Measurements from ENCODE around the gene FBXO31.

Gene FBXO31

GRCh38 chr16:87334651-87335624, 48.6 kb downstream of the FBXO31 start:
- no peak overlapping the region for H3K4me3 ChIP-seq (ENCODE audit: control insufficient read depth in 1 of 7, extremely low read depth in 1 of 7, insufficient read depth in 4 of 7, low read depth in 2 of 7, low read length in 6 of 7)
- H3K4me1 ChIP-seq (ENCODE audit: control extremely low read depth in 1 of 4, control insufficient read depth in 4 of 4, insufficient read depth in 4 of 4, low read length in 3 of 4) = peaks cover 6 to 35% (median 26%) of the 10 kb centered on the region in 4 experiments
- H3K27ac ChIP-seq (ENCODE audit: insufficient read depth in 1 of 2, low read depth in 1 of 2, low read length in 2 of 2, poor library complexity in 1 of 2, severe bottlenecking in 2 of 2) = no peak overlapping the region
- WGBS (ENCODE audit: insufficient coverage) = 92% methylated on average over 25 of the region's 29 CpGs
- peaks cover 7 to 64% (median 38%) of the 10 kb centered on the region in 4 experiments for H3K36me3 ChIP-seq (ENCODE audit: control insufficient read depth in 4 of 4, insufficient read depth in 4 of 4, low read length in 3 of 4)
- no peaks in the 10 kb centered on the region for H3K27me3 ChIP-seq (replicated peaks in 2 of 5; ENCODE audit: control insufficient read depth in 4 of 5, insufficient read depth in 5 of 5, low read length in 4 of 5)
- ChIA-PET CTCF (interaction anchor here (1.2 to 2.2 kb wide), 2 partner anchors 10 to 59 kb away, joined by 7 to 8 read pairs; no protein-coding TSS in a partner anchor), POLR2A (no interaction called here)
- H3K9me3 ChIP-seq (ENCODE audit: control extremely low read depth in 1 of 5, control insufficient read depth in 4 of 5, insufficient read depth in 2 of 5, low read depth in 1 of 5, low read length in 4 of 5) = no peaks in the 10 kb centered on the region
- DNase-seq = no peak

DNA sequence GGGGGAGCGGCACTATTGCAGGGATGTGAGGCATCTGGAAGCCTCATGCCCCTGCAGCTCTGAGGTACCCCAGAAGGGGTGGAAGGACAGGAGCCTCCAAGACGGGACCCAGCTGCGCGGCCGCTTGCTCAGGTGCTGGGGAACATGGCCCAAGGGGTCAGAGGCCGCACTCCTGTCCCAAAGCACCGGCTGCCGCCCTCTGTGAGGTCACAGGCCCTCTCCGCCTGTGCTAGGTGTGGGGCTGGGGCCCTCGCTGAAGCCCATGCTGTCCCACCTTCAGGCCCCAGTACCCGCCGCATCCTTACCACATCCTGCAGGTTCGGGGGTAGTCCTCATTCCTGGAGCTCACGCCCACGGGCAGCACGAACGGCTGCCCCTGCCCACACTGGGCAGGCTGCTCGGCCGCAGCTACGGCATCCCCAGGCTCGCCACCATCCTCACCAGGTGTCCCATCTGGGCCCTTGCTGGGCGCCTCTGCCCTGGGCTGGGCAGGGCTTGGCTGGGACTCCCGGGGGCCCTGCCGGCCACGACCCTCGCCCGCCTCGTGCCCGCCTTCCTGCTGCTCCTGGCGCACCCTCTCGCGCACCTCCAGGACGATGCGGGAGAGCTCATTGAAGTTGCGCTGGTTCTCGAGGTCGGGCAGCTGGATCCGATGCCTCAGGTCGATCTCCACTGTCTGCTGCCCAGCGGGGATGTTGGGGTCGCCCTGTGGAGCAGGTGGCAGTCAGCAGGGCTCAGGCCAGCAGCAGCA, 49.8 kb downstream of the FBXO31 start:
- ChIA-PET CTCF (interaction anchor here (3.1 kb wide), 1 partner anchor 9 kb away, joined by 11 read pairs; no protein-coding TSS in a partner anchor), POLR2A (no interaction called here)
- H3K4me3 ChIP-seq (ENCODE audit: control insufficient read depth in 1 of 7, extremely low read depth in 1 of 7, insufficient read depth in 4 of 7, low read depth in 2 of 7, low read length in 6 of 7) = no peak overlapping the region
- 96% methylated on average over 40 of the region's 41 CpGs for WGBS (ENCODE audit: insufficient coverage)
- DNase-seq = no peak
- H3K9me3 ChIP-seq (ENCODE audit: control extremely low read depth in 1 of 5, control insufficient read depth in 4 of 5, insufficient read depth in 2 of 5, low read depth in 1 of 5, low read length in 4 of 5) = no peaks in the 10 kb centered on the region
- no peak overlapping the region for H3K27ac ChIP-seq (ENCODE audit: insufficient read depth in 1 of 2, low read depth in 1 of 2, low read length in 2 of 2, poor library complexity in 1 of 2, severe bottlenecking in 2 of 2)
- H3K36me3 ChIP-seq (ENCODE audit: control insufficient read depth in 4 of 4, insufficient read depth in 4 of 4, low read length in 3 of 4) = peaks cover 3 to 67% (median 43%) of the 10 kb centered on the region in 4 experiments
- peaks cover 6 to 35% (median 26%) of the 10 kb centered on the region in 4 experiments for H3K4me1 ChIP-seq (ENCODE audit: control extremely low read depth in 1 of 4, control insufficient read depth in 4 of 4, insufficient read depth in 4 of 4, low read length in 3 of 4)
- H3K27me3 ChIP-seq (replicated peaks in 2 of 5; ENCODE audit: control insufficient read depth in 4 of 5, insufficient read depth in 5 of 5, low read length in 4 of 5) = no peaks in the 10 kb centered on the region

- no peaks in the 10 kb centered on the region for H3K27me3 ChIP-seq (replicated peaks in 2 of 5; ENCODE audit: control insufficient read depth in 4 of 5, insufficient read depth in 5 of 5, low read length in 4 of 5)
- H3K27ac ChIP-seq (ENCODE audit: insufficient read depth in 1 of 2, low read depth in 1 of 2, low read length in 2 of 2, poor library complexity in 1 of 2, severe bottlenecking in 2 of 2) = no peak overlapping the region
- ChIA-PET CTCF (interaction anchor here (1.2 to 3.1 kb wide), 4 partner anchors 9 to 61 kb away, joined by 3 to 11 read pairs (median 4); no protein-coding TSS in a partner anchor), POLR2A (no interaction called here)
- H3K4me3 ChIP-seq (ENCODE audit: control insufficient read depth in 1 of 7, extremely low read depth in 1 of 7, insufficient read depth in 4 of 7, low read depth in 2 of 7, low read length in 6 of 7) = no peak overlapping the region
- H3K4me1 ChIP-seq (ENCODE audit: control extremely low read depth in 1 of 4, control insufficient read depth in 4 of 4, insufficient read depth in 4 of 4, low read length in 3 of 4) = peaks cover 6 to 33% (median 24%) of the 10 kb centered on the region in 4 experiments
- H3K9me3 ChIP-seq (ENCODE audit: control extremely low read depth in 1 of 5, control insufficient read depth in 4 of 5, insufficient read depth in 2 of 5, low read depth in 1 of 5, low read length in 4 of 5) = no peaks in the 10 kb centered on the region
- H3K36me3 ChIP-seq (ENCODE audit: control insufficient read depth in 4 of 4, insufficient read depth in 4 of 4, low read length in 3 of 4) = peaks cover 3 to 70% (median 44%) of the 10 kb centered on the region in 4 experiments
- no peak for DNase-seq
- 94% methylated on average over 13 of the region's 15 CpGs for WGBS (ENCODE audit: insufficient coverage)
Observed at GRCh38 chr16:87333101-87333500, 50.5 kb downstream of the FBXO31 start.

- ChIA-PET POLR2A (no interaction called here), CTCF (interaction anchor here (1.2 to 3.1 kb wide), 4 partner anchors 8 to 62 kb away, joined by 3 to 11 read pairs (median 4); no protein-coding TSS in a partner anchor)
- Histone ChIP-seq H3K9me3 (ENCODE audit: control extremely low read depth in 1 of 5, control insufficient read depth in 4 of 5, insufficient read depth in 2 of 5, low read depth in 1 of 5, low read length in 4 of 5) (no peaks in the 10 kb centered on the region), H3K27me3 (replicated peaks in 2 of 5; ENCODE audit: control insufficient read depth in 4 of 5, insufficient read depth in 5 of 5, low read length in 4 of 5) (no peaks in the 10 kb centered on the region), H3K4me1 (ENCODE audit: control extremely low read depth in 1 of 4, control insufficient read depth in 4 of 4, insufficient read depth in 4 of 4, low read length in 3 of 4) (peaks cover 0 to 24% (median 17%) of the 10 kb centered on the region in 4 experiments), H3K27ac (ENCODE audit: insufficient read depth in 1 of 2, low read depth in 1 of 2, low read length in 2 of 2, poor library complexity in 1 of 2, severe bottlenecking in 2 of 2) (no peak overlapping the region), H3K36me3 (ENCODE audit: control insufficient read depth in 4 of 4, insufficient read depth in 4 of 4, low read length in 3 of 4) (peaks cover 3 to 69% (median 44%) of the 10 kb centered on the region in 4 experiments), H3K4me3 (ENCODE audit: control insufficient read depth in 1 of 7, extremely low read depth in 1 of 7, insufficient read depth in 4 of 7, low read depth in 2 of 7, low read length in 6 of 7) (no peak overlapping the region)
- DNase-seq = no peak
- WGBS (ENCODE audit: insufficient coverage) = 96% methylated on average over 6 of the region's 10 CpGs
Observed at GRCh38 chr16:87332150-87332549, 51.4 kb downstream of the FBXO31 start.

DNA sequence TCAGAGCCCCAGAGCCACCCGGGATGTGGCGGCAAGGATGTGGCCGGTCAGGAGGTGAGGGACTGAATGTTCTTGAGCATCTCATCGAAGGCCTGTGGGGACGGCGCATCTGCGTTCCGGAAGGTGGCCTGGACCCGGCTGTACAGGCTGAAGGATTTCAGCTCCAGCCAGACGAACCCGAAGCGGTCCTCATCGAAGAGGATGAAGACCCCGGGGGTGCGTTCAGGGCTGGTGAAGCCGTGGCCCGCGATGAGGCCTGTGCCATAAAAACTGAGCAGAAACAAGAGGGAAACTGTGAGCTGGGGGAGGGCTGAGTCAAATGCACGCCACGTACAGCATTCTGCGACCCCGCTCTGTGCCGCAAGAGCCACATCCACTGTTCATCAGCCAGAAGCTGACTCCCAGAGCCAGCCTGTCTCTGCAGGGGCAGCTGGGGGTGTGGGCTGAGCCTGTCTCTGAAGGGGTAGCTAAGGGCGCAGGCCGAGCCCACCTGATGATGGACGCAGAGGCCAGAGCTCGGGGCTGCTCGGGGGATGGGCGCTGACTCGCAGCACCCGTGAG, 52.3 kb downstream of the FBXO31 start:
- Histone ChIP-seq H3K4me3 (ENCODE audit: control insufficient read depth in 1 of 7, extremely low read depth in 1 of 7, insufficient read depth in 4 of 7, low read depth in 2 of 7, low read length in 6 of 7) (no peak overlapping the region), H3K27me3 (replicated peaks in 2 of 5; ENCODE audit: control insufficient read depth in 4 of 5, insufficient read depth in 5 of 5, low read length in 4 of 5) (no peaks in the 10 kb centered on the region), H3K27ac (ENCODE audit: insufficient read depth in 1 of 2, low read depth in 1 of 2, low read length in 2 of 2, poor library complexity in 1 of 2, severe bottlenecking in 2 of 2) (no peak overlapping the region), H3K36me3 (ENCODE audit: control insufficient read depth in 4 of 4, insufficient read depth in 4 of 4, low read length in 3 of 4) (peaks cover 3 to 69% (median 44%) of the 10 kb centered on the region in 4 experiments), H3K4me1 (ENCODE audit: control extremely low read depth in 1 of 4, control insufficient read depth in 4 of 4, insufficient read depth in 4 of 4, low read length in 3 of 4) (peaks cover 0 to 16% (median 9%) of the 10 kb centered on the region in 4 experiments), H3K9me3 (ENCODE audit: control extremely low read depth in 1 of 5, control insufficient read depth in 4 of 5, insufficient read depth in 2 of 5, low read depth in 1 of 5, low read length in 4 of 5) (no peaks in the 10 kb centered on the region)
- no peak for DNase-seq
- ChIA-PET CTCF (interaction anchor here (1.9 to 3.1 kb wide), 3 partner anchors 7 to 63 kb away, joined by 6 to 11 read pairs (median 8); no protein-coding TSS in a partner anchor), POLR2A (no interaction called here)
- 96% methylated on average over 28 of the region's 31 CpGs for WGBS (ENCODE audit: insufficient coverage)

GRCh38 chr16:87330646-87331045, 52.9 kb downstream of the FBXO31 start:
- ChIA-PET CTCF (interaction anchor here (1.9 kb wide), 1 partner anchor 64 kb away, joined by 8 read pairs; no protein-coding TSS in a partner anchor), POLR2A (interaction anchor here (0.9 kb wide), 1 partner anchor 62 kb away, joined by 3 read pairs; no protein-coding TSS in a partner anchor)
- 97% methylated on average over 15 of the region's 15 CpGs for WGBS (ENCODE audit: insufficient coverage)
- H3K27me3 ChIP-seq (replicated peaks in 2 of 5; ENCODE audit: control insufficient read depth in 4 of 5, insufficient read depth in 5 of 5, low read length in 4 of 5) = no peaks in the 10 kb centered on the region
- no peak overlapping the region for H3K4me3 ChIP-seq (ENCODE audit: control insufficient read depth in 1 of 7, extremely low read depth in 1 of 7, insufficient read depth in 4 of 7, low read depth in 2 of 7, low read length in 6 of 7)
- no peaks in the 10 kb centered on the region for H3K9me3 ChIP-seq (ENCODE audit: control extremely low read depth in 1 of 5, control insufficient read depth in 4 of 5, insufficient read depth in 2 of 5, low read depth in 1 of 5, low read length in 4 of 5)
- DNase-seq = no peak
- H3K36me3 ChIP-seq (ENCODE audit: control insufficient read depth in 4 of 4, insufficient read depth in 4 of 4, low read length in 3 of 4) = peaks cover 3 to 69% (median 44%) of the 10 kb centered on the region in 4 experiments
- no peak overlapping the region for H3K27ac ChIP-seq (ENCODE audit: insufficient read depth in 1 of 2, low read depth in 1 of 2, low read length in 2 of 2, poor library complexity in 1 of 2, severe bottlenecking in 2 of 2)
- peaks cover 0 to 9% (median 3%) of the 10 kb centered on the region in 4 experiments for H3K4me1 ChIP-seq (ENCODE audit: control extremely low read depth in 1 of 4, control insufficient read depth in 4 of 4, insufficient read depth in 4 of 4, low read length in 3 of 4)

Measured in common myeloid progenitor, CD34-positive (primary cell).